ENCODE measurements around the gene LZTR1. TPM values are rescaled to one million over a fixed set of nuclear protein-coding genes. Genes with fewer than 3 reads are reported as not detected.

The LZTR1 gene
- total RNA-seq, 1 experiment from 2014 or later: 41.5 TPM

DNA sequence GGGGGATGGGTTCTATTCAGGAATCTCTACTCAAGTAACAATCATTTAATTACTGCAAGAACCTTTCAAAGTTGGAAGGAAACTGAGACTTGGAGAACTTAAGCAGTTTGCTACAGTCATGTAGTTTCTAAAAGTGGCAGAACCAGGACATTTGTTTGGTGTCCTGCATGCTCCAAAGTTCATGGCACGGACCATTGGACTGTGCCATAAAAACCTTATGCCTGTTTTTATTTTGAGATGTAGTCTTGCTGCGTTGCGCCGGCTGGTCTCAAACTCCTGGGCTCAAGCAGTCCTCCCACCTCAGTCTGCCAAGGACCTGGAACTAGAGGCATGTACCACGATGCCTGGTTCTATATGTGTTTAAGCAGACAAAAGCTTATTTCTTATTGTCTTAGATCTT is 33.6 kb upstream of the LZTR1 start:
- DNase-seq (ENCODE audit: low spot score): no peak
- in situ Hi-C loops (cut with HindIII; ENCODE audit: low sequenced_read_pairs): no loop called here

DNA sequence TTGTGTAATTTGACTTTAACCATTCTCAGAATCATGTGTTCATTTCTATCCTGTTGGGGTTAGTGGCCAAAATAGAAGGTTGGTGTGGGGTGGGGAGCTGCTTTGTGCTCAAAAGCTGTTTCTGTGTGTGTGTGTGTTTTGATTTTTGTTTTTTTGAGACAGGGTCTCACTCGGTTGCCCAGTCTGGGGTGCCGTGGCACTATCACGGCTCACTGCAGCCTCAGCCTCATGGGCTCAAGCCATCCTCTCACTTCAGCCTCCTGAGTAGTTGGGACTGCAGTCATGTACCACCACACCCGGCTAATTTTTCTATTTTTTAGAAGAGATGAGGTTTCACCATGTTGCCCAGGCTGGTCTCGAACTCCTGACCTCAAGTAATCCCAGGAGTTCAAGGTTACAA is 33.1 kb upstream of the LZTR1 start:
- no peak for DNase-seq (ENCODE audit: low spot score)
- in situ Hi-C loops (cut with HindIII; ENCODE audit: low sequenced_read_pairs): no loop called here

DNA sequence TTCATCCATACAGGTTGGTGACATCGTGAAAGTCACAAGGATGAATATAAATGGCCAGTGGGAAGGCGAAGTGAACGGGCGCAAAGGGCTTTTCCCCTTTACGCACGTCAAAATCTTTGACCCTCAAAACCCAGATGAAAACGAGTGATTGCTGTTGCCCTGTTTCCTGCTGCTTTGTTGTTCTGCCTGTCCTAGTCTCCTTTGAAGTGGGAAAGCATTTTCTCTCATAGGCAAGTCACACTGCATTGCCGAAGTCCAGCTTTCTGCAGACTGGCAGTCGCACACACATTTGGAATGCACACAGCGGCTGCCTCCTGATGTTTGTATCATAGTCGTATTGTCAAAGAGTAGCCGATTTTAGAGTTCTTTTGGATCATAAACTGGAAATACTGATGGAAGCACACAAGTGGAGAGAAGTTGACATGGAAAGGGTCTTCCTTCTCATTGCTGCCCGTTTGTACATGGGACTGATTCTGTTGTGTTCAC is 32.4 kb upstream of the LZTR1 start:
- no peak for DNase-seq (ENCODE audit: low spot score)
- in situ Hi-C loops (cut with HindIII; ENCODE audit: low sequenced_read_pairs): no loop called here

DNA sequence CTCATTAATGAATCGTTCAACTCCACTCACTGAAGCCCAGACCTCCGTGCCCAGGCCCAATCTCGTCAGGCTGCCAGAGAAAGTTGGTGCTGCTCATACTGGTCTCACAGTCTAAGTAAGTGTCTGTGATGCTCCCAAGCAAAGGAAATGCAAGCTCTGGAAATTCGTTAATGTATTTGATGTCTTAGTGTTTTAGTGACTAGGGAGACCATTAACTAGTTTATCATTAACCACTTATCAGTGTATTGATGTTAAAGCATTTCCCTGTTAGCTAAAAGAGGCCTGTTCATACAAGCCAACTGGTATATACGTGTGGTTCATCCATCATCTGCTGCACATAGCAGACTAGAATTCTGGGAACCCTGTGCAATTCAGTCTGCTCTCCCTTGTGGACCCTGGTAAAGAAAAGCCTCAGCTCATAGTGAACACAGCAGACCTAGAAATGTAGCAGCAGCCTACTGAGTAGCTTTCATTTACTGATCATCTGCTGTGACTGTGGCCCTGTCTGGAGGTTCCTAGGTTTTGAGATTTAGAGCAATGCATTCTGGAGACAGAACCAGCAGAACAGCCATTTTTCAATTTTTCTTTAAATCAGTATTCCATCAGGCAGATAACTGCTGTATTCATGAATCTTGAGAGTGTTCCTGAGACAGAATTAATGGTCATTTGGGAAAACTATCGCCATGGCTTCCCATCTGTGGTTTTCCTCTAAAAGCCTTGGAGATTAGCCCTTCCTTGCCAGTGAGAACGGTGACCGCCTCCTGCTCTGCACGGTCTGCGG is 30.8 kb upstream of the LZTR1 start:
- no peak for DNase-seq (ENCODE audit: low spot score)
- in situ Hi-C loops (cut with HindIII; ENCODE audit: low sequenced_read_pairs): no loop called here

GRCh38 chr22:20951932-20952380 is 30.1 kb upstream of the LZTR1 start:
- in situ Hi-C loops (cut with HindIII; ENCODE audit: low sequenced_read_pairs): no loop called here
- no peak for DNase-seq (ENCODE audit: low spot score)

DNA sequence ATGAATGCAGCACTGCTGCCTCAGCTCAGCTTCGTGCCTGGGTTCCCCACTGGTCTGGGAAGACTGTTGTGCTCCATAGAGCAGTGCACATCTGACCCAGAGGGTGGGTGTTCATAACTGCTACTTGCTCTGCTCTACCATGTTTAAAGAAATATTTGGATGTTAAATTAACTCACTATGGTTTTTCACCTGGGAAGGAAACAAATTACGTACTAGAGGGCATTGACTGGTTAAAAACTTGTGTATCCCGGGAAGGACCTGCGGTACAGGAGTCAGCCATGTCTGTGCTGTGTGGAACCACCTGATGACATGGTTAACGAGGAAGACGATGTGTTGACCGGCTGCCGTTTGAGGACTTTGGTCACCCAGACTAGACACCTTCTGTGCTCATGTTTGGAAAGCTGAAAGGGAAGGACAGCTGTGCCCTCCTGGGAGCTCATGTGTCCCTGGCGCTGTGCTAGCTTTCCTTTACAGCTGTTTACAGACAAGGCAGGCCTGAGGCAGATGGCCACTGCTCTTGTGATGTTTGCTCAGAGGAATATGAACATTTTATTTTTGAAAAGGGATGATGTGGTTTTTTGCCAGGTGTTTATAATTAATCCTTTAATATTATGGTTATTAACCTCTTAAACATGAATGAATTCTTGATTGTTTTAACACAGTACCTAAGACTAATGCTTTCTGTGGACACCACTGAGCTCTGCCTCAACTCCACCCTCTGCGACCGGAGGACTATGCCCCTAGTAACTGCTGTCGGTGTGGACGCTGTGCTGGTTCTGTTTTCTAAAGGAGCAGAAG is 29.4 kb upstream of the LZTR1 start:
- no peak for DNase-seq (ENCODE audit: low spot score)
- in situ Hi-C loops (cut with HindIII; ENCODE audit: low sequenced_read_pairs): no loop called here

GRCh38 chr22:20953342-20953608 is 28.8 kb upstream of the LZTR1 start:
- in situ Hi-C loops (cut with HindIII; ENCODE audit: low sequenced_read_pairs): no loop called here
- no peak for DNase-seq (ENCODE audit: low spot score)

- DNase-seq (ENCODE audit: low spot score): no peak
- in situ Hi-C loops (cut with HindIII; ENCODE audit: low sequenced_read_pairs): no loop called here
Measured at GRCh38 chr22:20953668-20954500, 28.2 kb upstream of the LZTR1 start.

DNA sequence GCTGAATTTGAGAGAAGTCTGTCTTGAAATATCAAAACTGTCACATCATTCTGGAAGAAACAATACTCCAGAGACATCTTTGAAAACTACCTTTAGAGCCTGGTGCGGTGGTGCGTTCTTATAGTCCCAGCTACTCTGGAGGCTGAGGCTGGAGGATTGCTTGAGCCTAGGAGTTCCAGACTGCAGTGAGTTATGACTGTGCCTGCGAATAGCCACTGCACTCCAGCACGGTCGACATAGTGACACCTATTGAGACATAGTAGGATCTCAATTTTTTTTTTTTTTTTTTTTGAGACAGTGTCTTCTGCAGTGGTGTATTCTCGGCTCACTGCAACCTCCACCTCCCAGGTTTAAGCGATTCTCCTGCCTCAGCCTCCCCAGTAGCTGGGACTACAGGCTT is 26.5 kb upstream of the LZTR1 start:
- in situ Hi-C loops (cut with HindIII; ENCODE audit: low sequenced_read_pairs): no loop called here
- no peak for DNase-seq (ENCODE audit: low spot score)

DNA sequence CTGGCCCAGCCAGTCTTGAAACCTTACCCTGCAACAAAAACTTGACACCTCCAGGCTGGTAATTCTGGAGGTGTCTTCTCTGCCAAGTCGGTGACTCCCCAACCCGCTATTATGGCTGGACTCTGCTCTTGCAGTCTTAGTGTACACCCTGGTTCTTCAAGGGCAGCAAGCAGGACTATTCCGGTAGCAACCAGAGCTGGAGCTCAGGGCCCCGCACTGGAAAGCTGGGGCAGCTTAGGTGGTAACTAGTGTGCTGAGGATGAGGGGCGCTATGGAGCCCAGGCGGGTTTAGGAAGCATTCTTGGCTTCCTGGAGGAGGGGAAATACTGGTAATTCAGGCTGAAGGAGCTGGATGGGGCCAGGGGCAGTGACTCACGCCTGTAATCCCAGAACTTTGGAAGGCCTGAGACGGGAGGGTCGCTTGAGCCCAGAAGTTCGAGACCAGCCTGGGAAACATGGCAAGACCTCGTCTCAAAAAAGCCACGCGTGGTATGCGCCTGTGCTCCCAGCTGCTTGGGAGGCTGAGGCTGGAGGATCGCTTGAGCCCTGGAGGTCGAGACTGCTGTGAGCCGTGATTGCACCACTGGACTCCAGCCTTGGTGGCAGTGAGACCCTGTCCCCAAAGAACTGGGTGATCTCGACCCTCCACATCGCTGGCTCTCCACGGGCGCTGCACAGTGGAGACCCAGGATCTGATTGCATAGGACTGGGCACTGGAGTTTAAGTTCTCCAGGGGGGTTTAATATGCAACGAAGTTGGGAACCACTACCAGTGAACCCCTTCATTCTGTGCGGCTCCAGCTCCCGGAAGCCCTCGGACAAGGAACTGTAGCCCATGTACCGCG is 25.6 kb upstream of the LZTR1 start:
- in situ Hi-C loops (cut with HindIII; ENCODE audit: low sequenced_read_pairs): no loop called here
- no peak for DNase-seq (ENCODE audit: low spot score)

DNA sequence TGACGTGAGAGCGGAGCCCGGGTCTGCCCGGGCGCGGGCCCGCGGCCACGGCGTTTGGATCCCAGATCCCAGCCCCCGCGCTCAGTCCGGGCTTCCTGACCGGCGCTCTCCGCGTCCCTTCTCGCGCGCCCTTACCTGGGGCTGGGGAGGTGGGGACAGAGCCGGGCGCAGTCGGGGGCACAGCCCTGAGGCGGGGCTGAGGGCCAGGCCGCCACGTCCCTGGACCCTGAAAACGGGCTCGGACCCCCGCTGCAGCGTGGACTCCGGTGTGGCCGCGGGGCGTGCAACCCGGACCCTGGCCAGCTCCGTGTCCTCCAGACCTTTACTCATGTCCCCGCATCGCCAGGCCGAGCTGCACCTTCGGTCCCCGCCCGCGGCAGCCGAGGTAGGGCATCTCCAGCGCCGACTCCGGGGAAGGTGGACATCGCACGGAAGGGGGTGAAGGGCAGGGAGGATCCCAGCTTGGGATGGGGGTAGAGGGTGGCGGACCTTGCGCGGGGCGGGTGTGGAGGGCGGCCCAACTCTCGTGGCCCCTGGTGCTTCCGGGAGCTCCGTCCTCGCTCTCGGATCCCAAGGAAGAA is 24.9 kb upstream of the LZTR1 start:
- DNase-seq (ENCODE audit: low spot score): no peak
- in situ Hi-C loops (cut with HindIII; ENCODE audit: low sequenced_read_pairs): no loop called here

- in situ Hi-C loops (cut with HindIII; ENCODE audit: low sequenced_read_pairs): no loop called here
- peak; percentile 69 for DNase-seq (ENCODE audit: low spot score)
Measured at GRCh38 chr22:20957683-20958431, 24.2 kb upstream of the LZTR1 start.

DNA sequence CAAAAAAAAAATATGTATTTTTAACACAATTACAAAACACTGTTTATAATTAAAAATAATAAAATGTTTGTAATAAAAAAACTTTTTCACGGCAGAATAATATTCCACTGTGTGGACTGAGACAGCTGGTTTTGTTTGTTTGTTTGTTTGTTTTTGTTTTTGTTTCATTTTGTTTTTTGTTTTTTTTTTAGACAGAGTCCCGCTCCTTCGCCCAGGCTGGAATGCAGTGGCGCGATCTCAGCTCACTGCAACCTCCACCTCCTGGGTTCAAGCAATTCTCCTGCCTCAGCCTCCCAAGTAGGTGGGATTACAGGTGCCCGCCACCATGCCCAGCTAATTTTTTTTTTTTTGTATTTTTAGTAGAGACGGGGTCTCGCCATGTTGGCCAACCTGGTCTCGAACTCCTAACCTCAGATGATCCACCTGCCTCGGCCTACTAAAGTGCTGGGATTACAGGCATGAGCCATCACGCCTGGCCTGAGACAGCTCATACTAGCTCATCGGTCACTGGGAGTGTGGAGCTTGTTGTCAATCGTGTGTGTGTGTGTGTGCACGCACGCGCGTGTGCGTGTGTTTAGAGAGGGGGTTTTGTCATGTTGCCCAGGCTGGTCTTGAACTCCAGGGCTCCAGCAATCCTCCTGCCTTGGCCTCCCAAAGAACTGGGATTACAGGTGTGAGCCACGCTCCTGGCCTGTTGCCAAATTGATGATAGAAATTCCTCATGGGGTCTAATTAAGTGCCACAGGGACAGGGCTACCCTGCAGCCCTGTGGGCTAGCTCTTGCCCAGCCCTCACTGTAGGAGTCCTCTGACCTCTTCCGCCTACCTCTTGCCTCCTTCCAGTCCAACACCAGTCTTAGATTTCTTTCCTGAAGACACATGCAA is 22.3 kb upstream of the LZTR1 start:
- in situ Hi-C loops (cut with HindIII; ENCODE audit: low sequenced_read_pairs): no loop called here
- no peak for DNase-seq (ENCODE audit: low spot score)

DNA sequence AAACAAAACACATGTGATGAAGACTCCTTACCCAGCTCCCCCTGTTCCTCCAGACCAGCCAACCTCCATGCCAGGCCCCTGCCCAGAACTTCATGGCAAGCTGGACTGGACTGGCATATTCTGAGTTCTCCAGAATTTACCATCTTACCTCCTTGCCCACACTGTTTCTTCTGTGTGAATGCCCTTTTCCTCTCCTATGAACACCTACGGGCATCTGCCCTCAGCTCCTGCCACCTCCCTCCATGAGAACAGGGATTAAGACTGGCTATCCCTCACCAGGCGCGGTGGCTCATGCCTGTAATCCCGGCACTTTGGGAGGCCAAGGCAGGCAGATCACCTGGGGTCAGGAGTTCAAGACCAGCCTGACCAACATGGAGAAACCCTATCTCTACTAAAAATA is 21.5 kb upstream of the LZTR1 start:
- in situ Hi-C loops (cut with HindIII; ENCODE audit: low sequenced_read_pairs): no loop called here
- DNase-seq (ENCODE audit: low spot score): no peak

DNA sequence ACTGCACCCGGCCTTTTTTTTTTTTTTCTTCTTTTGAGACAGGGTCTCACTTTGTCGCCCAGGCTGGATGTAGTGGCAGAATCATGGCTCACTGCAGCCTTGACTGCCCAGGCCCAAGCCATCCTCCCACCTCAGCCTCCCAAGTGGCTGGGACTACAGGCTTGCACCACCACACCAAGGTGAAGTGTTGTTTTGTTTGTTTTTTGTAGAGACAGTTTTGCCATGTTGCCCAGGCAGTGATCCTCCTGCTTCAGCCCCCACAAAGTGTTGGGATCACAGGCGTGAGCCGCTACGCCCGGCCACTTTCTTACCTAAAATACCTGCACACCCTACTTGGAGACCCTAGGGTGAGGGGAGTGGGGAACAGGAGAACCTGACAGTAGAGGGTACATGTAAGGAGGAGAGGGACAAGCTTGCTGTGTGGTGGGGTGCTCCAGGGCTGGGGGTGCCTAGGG is 19.6 kb upstream of the LZTR1 start:
- in situ Hi-C loops (cut with HindIII; ENCODE audit: low sequenced_read_pairs): no loop called here
- DNase-seq (ENCODE audit: low spot score): no peak

DNA sequence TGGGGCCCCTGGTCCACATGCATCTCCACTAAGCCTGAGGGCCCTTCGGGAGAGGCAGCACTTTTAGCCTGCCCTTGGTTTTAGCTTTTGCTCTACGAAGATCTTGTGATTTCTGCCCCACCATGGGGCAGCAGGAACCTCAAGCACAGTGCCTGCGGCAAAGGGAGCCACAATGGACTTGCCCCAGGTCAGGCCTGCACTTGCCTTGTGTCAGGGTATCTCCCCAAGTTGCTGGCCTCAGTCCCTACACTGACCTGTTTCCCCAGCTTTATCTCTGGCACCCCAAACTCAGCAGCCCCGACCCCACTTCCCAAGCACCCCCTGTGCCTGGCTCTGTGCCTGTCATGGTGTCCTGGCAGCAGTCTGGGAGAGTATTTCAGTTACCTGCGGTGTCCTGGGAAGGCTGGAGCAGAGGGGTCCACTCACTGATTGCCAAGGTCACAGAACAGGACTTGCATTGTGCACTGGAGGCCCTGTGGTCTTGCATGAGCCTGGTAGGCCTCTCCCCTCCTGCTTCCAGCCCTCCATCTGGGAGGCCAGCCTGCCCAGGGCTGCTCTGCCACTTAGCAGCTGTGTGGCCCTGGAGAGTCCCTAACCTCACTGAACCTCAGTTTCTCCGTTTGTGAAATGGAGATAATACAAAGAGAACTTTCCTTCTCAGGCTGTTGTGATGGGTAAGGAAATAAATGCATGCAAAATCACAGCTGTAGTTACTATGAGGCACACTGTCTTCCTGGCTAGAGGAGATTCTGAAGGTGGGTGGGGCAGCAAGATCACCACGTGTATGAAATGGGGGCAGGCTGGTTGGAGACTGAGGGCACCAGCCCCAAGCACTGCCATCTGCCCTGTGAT is 18.7 kb upstream of the LZTR1 start:
- in situ Hi-C loops (cut with HindIII; ENCODE audit: low sequenced_read_pairs): no loop called here
- no peak for DNase-seq (ENCODE audit: low spot score)
